ENCODE results near the gene DST. TPM values are rescaled to one million over a fixed set of nuclear protein-coding genes. Genes with fewer than 3 reads are reported as not detected.

Gene DST
- polyA plus RNA-seq, 1 experiment, result 80.6 TPM

- no peak for TF ChIP-seq CTCF (IDR thresholded peaks at IDR 0.05; ENCODE audit: insufficient read depth, low read depth, low read length)
- Histone ChIP-seq H3K36me3 (ENCODE audit: control insufficient read depth, insufficient read depth, low read length) (0 out of 2 replicates have a peak, but pooled peaks cover 1% of the 10 kb centered on the region), H3K4me3 (ENCODE audit: low read depth, low read length) (no peak overlapping the region), H3K27me3 (ENCODE audit: control insufficient read depth, insufficient read depth, low read length) (no peaks in the 10 kb centered on the region)
- ChIA-PET CTCF (interaction anchor here (0.6 to 1.0 kb wide), 3 partner anchors 10 to 1005 kb away, joined by 3 to 4 read pairs (median 3); no protein-coding TSS in a partner anchor), POLR2A (interaction anchor here (0.7 to 1.3 kb wide), 2 partner anchors 16 to 145 kb away, joined by 3 to 4 read pairs; no protein-coding TSS in a partner anchor)
- DNase-seq (ENCODE audit: low read depth), result no peak
Measured at GRCh38 chr6:56525974-56526789, 116.5 kb downstream of the DST start.

DNA sequence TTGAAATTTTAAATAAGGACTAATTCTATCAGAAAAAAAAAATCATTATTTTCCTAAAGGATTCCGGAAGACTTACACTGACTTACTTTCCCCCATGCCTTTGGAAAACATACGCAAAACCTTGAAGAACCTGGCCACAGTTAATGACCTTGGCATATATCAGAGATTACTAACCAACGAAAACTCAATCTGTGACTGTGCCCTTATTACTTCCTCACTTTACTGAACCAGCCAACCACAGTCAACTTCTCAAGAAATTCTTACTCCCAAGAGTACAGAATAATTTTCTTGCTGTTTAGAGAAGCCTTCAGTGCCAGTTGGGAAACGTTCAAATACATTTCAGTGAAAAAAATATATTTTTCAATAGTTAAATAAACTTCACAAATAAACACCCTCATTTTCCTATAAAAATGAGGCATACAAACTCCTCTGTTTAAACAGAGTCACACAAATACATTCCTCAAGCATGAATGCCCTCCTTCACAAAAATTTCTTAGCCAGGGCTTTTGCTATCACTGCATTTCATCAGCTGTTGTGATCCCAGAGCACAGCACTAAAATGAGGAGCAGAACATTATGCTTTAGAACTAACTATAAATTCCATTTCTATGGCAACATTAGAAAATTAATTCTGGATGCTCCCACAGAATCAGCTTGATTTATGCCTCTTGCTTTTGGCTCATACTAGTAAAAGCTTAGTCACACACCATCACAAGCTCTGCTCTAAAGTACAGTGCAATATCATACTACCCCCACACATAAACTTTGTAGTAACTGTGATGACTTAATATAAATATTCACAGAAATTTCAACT lies 117.6 kb downstream of the DST start:
- TF ChIP-seq CTCF (IDR thresholded peaks at IDR 0.05; ENCODE audit: insufficient read depth, low read depth, low read length), result no peak
- ChIA-PET CTCF (interaction anchor here (0.7 to 1.0 kb wide), 2 partner anchors 9 to 46 kb away, joined by 3 to 4 read pairs; no protein-coding TSS in a partner anchor), POLR2A (interaction anchor here (0.7 to 1.3 kb wide), 2 partner anchors 18 to 144 kb away, joined by 3 to 4 read pairs; no protein-coding TSS in a partner anchor)
- H3K36me3 ChIP-seq (ENCODE audit: control insufficient read depth, insufficient read depth, low read length), result 0 out of 2 replicates have a peak, but pooled peaks cover 1% of the 10 kb centered on the region
- DNase-seq (ENCODE audit: low read depth), result peak; percentile 99
- H3K27me3 ChIP-seq (ENCODE audit: control insufficient read depth, insufficient read depth, low read length), result no peaks in the 10 kb centered on the region
- no peak overlapping the region for H3K4me3 ChIP-seq (ENCODE audit: low read depth, low read length)

GRCh38 chr6:56522495-56523270 lies 120.0 kb downstream of the DST start:
- Histone ChIP-seq H3K36me3 (ENCODE audit: control insufficient read depth, insufficient read depth, low read length) (peaks cover 6% of the 10 kb centered on the region), H3K4me3 (ENCODE audit: low read depth, low read length) (no peak overlapping the region), H3K27me3 (ENCODE audit: control insufficient read depth, insufficient read depth, low read length) (no peaks in the 10 kb centered on the region)
- TF ChIP-seq CTCF (IDR thresholded peaks at IDR 0.05; ENCODE audit: insufficient read depth, low read depth, low read length), result no peak
- DNase-seq (ENCODE audit: low read depth), result no peak
- ChIA-PET CTCF (no interaction called here), POLR2A (no interaction called here)

- no peak for TF ChIP-seq CTCF (IDR thresholded peaks at IDR 0.05; ENCODE audit: insufficient read depth, low read depth, low read length)
- CTCF ChIA-PET, result interaction anchor here (0.6 to 1.2 kb wide), 3 partner anchors 14 to 74 kb away, joined by 3 to 4 read pairs (median 3); no protein-coding TSS in a partner anchor
- no peaks in the 10 kb centered on the region for H3K27me3 ChIP-seq (ENCODE audit: control insufficient read depth, insufficient read depth, low read length)
- H3K4me3 ChIP-seq (ENCODE audit: low read depth, low read length), result no peak overlapping the region
- no peak for DNase-seq (ENCODE audit: low read depth)
- peaks cover 6% of the 10 kb centered on the region for H3K36me3 ChIP-seq (ENCODE audit: control insufficient read depth, insufficient read depth, low read length)
- POLR2A ChIA-PET, result interaction anchor here (0.6 kb wide), 1 partner anchor 164 kb away, joined by 4 read pairs; no protein-coding TSS in a partner anchor
Measured at GRCh38 chr6:56521976-56522375, 120.7 kb downstream of the DST start.
